GM10266 (cell line): ENCODE data around the gene OSGIN1.
A peak's percentile ranks its signal among the peaks of the same experiment; 100 is the strongest.

Source experiments
- DNase-seq: peaks from one replicate; pipeline ENCODE4 v3.0.0; 2012; ENCODE audit errors: extremely low spot score
- CTCF ChIP-seq: IDR thresholded peaks from 2 replicates; pipeline ENCODE4 v1.5.1; 2012; ENCODE audit warnings: mild to moderate bottlenecking, low read depth; ENCODE audit not compliant: control insufficient read depth, insufficient read depth; ENCODE audit errors: missing control alignments

The OSGIN1 gene

GRCh38 chr16:84013787-84014569 lies 60.9 kb downstream of the OSGIN1 start:
- peak; percentile 73 for DNase-seq
- no peak for TF ChIP-seq CTCF

- TF ChIP-seq CTCF, result no peak
- no peak for DNase-seq
Observed at GRCh38 chr16:84014570-84015327, 61.7 kb downstream of the OSGIN1 start.

- no peak for TF ChIP-seq CTCF
- no peak for DNase-seq
Observed at GRCh38 chr16:84015399-84015798, 62.4 kb downstream of the OSGIN1 start.
